SK-N-SH (cell line): ENCODE measurements around the gene PRM3.

Experiments
- FOXM1 ChIP-seq: IDR thresholded peaks from 2 replicates; pipeline ENCODE4 v1.4.0; 2012; ENCODE audit warnings: low read depth, mild to moderate bottlenecking
- GABPA ChIP-seq: IDR thresholded peaks from 2 replicates; pipeline ENCODE4 v1.4.0; 2012; ENCODE audit warnings: low read depth, mild to moderate bottlenecking
- JUND ChIP-seq: IDR thresholded peaks from 2 replicates; pipeline ENCODE4 v1.4.0; 2012
- MEF2A ChIP-seq: IDR thresholded peaks from 2 replicates; pipeline ENCODE4 v1.4.0; 2012; ENCODE audit warnings: low read depth, borderline replicate concordance
- RAD21 ChIP-seq: IDR thresholded peaks from 2 replicates; pipeline ENCODE4 v1.6.1; 2012; ENCODE audit warnings: mild to moderate bottlenecking, low read length
- RFX5 ChIP-seq: IDR thresholded peaks from 2 replicates; pipeline ENCODE4 v1.6.1; 2012; ENCODE audit warnings: mild to moderate bottlenecking, improper control_type of control experiment, low read length
- SIN3A ChIP-seq: IDR thresholded peaks from 2 replicates; pipeline ENCODE4 v1.6.1; 2012; ENCODE audit warnings: low read depth, mild to moderate bottlenecking, low read length, moderate library complexity, borderline replicate concordance
- YY1 ChIP-seq: IDR thresholded peaks from 2 replicates; pipeline ENCODE4 v1.4.0; 2012; ENCODE audit warnings: low read depth, mild to moderate bottlenecking
- TF ChIP-seq, protein P1 (sequence below): fragments of 200-600 bp; sonication (generic); IDR thresholded peaks from 2 replicates; pipeline ENCODE4 v1.6.1; 2017; ENCODE audit warnings: antibody characterized with exemption, mild to moderate bottlenecking, moderate library complexity
- TF ChIP-seq, protein P2 (sequence below): IDR thresholded peaks from 2 replicates; pipeline ENCODE4 v1.6.1; 2012; ENCODE audit warnings: mild to moderate bottlenecking, low read depth, low read length, moderate library complexity
- TF ChIP-seq, protein P3 (sequence below): IDR thresholded peaks from 2 replicates; pipeline ENCODE4 v1.4.0; 2012; ENCODE audit warnings: low read depth, borderline replicate concordance

DNA sequence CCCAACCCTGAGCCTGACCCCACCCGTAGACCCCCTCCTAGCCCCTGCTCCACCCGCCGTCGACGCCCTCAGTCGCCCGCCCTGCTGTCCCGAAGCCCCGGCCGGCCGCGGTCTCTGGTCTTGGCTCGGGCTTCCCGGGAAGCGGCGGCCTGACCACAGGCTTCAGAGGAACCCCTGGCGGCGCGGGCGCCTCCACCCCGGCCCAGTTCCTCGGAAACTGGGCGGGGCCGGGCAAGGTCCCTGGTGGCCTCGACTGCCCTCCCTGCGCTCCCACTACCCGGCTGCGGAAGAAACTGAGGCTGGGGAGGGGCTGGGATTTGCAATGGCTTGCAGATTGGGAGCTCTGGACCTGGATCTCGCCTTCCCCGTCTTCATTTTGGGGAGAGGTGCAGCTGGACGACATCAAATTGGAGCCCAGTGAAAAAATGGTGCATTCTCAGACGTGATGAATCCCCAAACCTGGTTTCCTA is 16.7 kb downstream of the PRM3 start:
- TF ChIP-seq, protein P1, sequence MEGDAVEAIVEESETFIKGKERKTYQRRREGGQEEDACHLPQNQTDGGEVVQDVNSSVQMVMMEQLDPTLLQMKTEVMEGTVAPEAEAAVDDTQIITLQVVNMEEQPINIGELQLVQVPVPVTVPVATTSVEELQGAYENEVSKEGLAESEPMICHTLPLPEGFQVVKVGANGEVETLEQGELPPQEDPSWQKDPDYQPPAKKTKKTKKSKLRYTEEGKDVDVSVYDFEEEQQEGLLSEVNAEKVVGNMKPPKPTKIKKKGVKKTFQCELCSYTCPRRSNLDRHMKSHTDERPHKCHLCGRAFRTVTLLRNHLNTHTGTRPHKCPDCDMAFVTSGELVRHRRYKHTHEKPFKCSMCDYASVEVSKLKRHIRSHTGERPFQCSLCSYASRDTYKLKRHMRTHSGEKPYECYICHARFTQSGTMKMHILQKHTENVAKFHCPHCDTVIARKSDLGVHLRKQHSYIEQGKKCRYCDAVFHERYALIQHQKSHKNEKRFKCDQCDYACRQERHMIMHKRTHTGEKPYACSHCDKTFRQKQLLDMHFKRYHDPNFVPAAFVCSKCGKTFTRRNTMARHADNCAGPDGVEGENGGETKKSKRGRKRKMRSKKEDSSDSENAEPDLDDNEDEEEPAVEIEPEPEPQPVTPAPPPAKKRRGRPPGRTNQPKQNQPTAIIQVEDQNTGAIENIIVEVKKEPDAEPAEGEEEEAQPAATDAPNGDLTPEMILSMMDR = no peak
- TF ChIP-seq SIN3A (no peak), RFX5 (no peak), RAD21 (no peak; the same call in 1 of the 2 replicates), MEF2A (no peak), FOXM1 (no peak), GABPA (no peak), YY1 (no peak), JUND (no peak)
- TF ChIP-seq, protein P2, sequence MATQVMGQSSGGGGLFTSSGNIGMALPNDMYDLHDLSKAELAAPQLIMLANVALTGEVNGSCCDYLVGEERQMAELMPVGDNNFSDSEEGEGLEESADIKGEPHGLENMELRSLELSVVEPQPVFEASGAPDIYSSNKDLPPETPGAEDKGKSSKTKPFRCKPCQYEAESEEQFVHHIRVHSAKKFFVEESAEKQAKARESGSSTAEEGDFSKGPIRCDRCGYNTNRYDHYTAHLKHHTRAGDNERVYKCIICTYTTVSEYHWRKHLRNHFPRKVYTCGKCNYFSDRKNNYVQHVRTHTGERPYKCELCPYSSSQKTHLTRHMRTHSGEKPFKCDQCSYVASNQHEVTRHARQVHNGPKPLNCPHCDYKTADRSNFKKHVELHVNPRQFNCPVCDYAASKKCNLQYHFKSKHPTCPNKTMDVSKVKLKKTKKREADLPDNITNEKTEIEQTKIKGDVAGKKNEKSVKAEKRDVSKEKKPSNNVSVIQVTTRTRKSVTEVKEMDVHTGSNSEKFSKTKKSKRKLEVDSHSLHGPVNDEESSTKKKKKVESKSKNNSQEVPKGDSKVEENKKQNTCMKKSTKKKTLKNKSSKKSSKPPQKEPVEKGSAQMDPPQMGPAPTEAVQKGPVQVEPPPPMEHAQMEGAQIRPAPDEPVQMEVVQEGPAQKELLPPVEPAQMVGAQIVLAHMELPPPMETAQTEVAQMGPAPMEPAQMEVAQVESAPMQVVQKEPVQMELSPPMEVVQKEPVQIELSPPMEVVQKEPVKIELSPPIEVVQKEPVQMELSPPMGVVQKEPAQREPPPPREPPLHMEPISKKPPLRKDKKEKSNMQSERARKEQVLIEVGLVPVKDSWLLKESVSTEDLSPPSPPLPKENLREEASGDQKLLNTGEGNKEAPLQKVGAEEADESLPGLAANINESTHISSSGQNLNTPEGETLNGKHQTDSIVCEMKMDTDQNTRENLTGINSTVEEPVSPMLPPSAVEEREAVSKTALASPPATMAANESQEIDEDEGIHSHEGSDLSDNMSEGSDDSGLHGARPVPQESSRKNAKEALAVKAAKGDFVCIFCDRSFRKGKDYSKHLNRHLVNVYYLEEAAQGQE = no peak
- TF ChIP-seq, protein P3, sequence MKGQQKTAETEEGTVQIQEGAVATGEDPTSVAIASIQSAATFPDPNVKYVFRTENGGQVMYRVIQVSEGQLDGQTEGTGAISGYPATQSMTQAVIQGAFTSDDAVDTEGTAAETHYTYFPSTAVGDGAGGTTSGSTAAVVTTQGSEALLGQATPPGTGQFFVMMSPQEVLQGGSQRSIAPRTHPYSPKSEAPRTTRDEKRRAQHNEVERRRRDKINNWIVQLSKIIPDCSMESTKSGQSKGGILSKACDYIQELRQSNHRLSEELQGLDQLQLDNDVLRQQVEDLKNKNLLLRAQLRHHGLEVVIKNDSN = no peak
